Measurements from ENCODE around the gene YTHDF1.

- TF ChIP-seq CSDC2 (CRISPR knock-in tag; IDR thresholded peaks at IDR 0.05) (no peak), CREB5 (CRISPR knock-in tag; IDR thresholded peaks at IDR 0.05; ENCODE audit: low read depth) (no peak)
Observed at GRCh38 chr20:63208346-63208909, 7.5 kb downstream of the YTHDF1 start.
